HepG2 (cell line): ENCODE data around the gene ZFHX3. TPM values are rescaled to one million over a fixed set of nuclear protein-coding genes. Genes with fewer than 3 reads are reported as not detected.

Experiments used
- ARID3A ChIP-seq: IDR thresholded peaks from 2 replicates; pipeline ENCODE4 v1.6.1; 2012; ENCODE audit warnings: low read depth, low read length, improper control_type of control experiment
- ATM ChIP-seq: fragments of 450-650 bp; IDR thresholded peaks from 2 replicates; pipeline ENCODE4 v1.7.1; 2017; ENCODE audit warnings: mild to moderate bottlenecking, borderline replicate concordance
- BRD4 ChIP-seq: sonication (generic); formaldehyde crosslinking; IDR thresholded peaks from 2 replicates; pipeline ENCODE4 v1.4.0; 2020; ENCODE audit warnings: missing genetic modification reagents
- CBX5 ChIP-seq: sonication (generic); formaldehyde crosslinking; IDR thresholded peaks from 2 replicates; pipeline ENCODE4 v1.4.0; 2020; ENCODE audit warnings: missing genetic modification reagents, borderline replicate concordance
- IKZF5 ChIP-seq: IDR thresholded peaks from 2 replicates; pipeline ENCODE4 v1.6.1; 2018; ENCODE audit warnings: missing genetic modification reagents, mild to moderate bottlenecking, missing compliant biosample characterization
- MTA3 ChIP-seq: sonication (generic); formaldehyde crosslinking; IDR thresholded peaks from 2 replicates; pipeline ENCODE4 v1.4.0; 2020; ENCODE audit warnings: missing genetic modification reagents
- NFRKB ChIP-seq: fragments of 450-650 bp; IDR thresholded peaks from 2 replicates; pipeline ENCODE4 v1.6.1; 2017
- NR2C2 ChIP-seq: sonication (generic); formaldehyde crosslinking; IDR thresholded peaks from 2 replicates; pipeline ENCODE4 v1.4.0; 2020; ENCODE audit warnings: missing genetic modification reagents, mild to moderate bottlenecking, moderate library complexity, borderline replicate concordance
- PCBP2 ChIP-seq: fragments of 200-400 bp; formaldehyde crosslinking; optimal IDR thresholded peaks from 2 replicates; pipeline ENCODE3; 2018; ENCODE audit warnings: low read length, low read depth; ENCODE audit not compliant: poor library complexity, severe bottlenecking
- REL ChIP-seq: sonication (generic); formaldehyde crosslinking; conservative IDR thresholded peaks from 2 replicates; pipeline ENCODE4 v1.8.0; 2022; ENCODE audit warnings: mild to moderate bottlenecking, missing genetic modification reagents, moderate library complexity
- SMAD3 ChIP-seq: sonication (generic); formaldehyde crosslinking; IDR thresholded peaks from 2 replicates; pipeline ENCODE4 v1.4.0; 2020; ENCODE audit warnings: missing genetic modification reagents
- SMARCE1 ChIP-seq: fragments of 450-650 bp; IDR thresholded peaks from 2 replicates; pipeline ENCODE4 v1.6.1; 2017; ENCODE audit warnings: borderline replicate concordance
- SRSF4 ChIP-seq: fragments of 200-400 bp; formaldehyde crosslinking; IDR thresholded peaks from one replicate; pipeline ENCODE4 v1.6.1; 2018; ENCODE audit warnings: mild to moderate bottlenecking, low read depth, low read length, moderate library complexity; ENCODE audit not compliant: poor library complexity, severe bottlenecking
- TBL1XR1 ChIP-seq: fragments of 150-350 bp; IDR thresholded peaks from 2 replicates; pipeline ENCODE4 v1.6.1; 2014; ENCODE audit warnings: borderline replicate concordance, low read length; ENCODE audit not compliant: partially characterized antibody
- THYN1 ChIP-seq: sonication (generic); formaldehyde crosslinking; IDR thresholded peaks from 2 replicates; pipeline ENCODE4 v1.8.1; 2023; ENCODE audit warnings: low read depth, mild to moderate bottlenecking, moderate library complexity, missing genetic modification reagents, borderline replicate concordance
- ZBTB34 ChIP-seq: sonication (generic); formaldehyde crosslinking; IDR thresholded peaks from 2 replicates; pipeline ENCODE4 v1.8.0; 2022; ENCODE audit warnings: mild to moderate bottlenecking, missing genetic modification reagents
- ZMYM4 ChIP-seq: sonication (generic); formaldehyde crosslinking; IDR thresholded peaks from 2 replicates; pipeline ENCODE4 v1.8.1; 2023; ENCODE audit warnings: mild to moderate bottlenecking, missing genetic modification reagents
- ZNF232 ChIP-seq: sonication (generic); formaldehyde crosslinking; IDR thresholded peaks from 2 replicates; pipeline ENCODE4 v1.4.0; 2020; ENCODE audit warnings: missing genetic modification reagents, borderline replicate concordance
- ZNF30 ChIP-seq: sonication (generic); formaldehyde crosslinking; IDR thresholded peaks from 2 replicates; pipeline ENCODE4 v1.5.0; 2020; ENCODE audit warnings: mild to moderate bottlenecking, missing genetic modification reagents
- ZNF337 ChIP-seq: sonication (generic); formaldehyde crosslinking; IDR thresholded peaks from 2 replicates; pipeline ENCODE4 v1.5.1; 2020; ENCODE audit warnings: missing genetic modification reagents, low read depth, mild to moderate bottlenecking, borderline replicate concordance
- ZNF740 ChIP-seq: sonication (generic); formaldehyde crosslinking; IDR thresholded peaks from 2 replicates; pipeline ENCODE4 v1.4.0; 2020; ENCODE audit warnings: missing genetic modification reagents
- ZNF878 ChIP-seq: sonication (generic); formaldehyde crosslinking; IDR thresholded peaks from 2 replicates; pipeline ENCODE4 v1.8.1; 2023; ENCODE audit warnings: mild to moderate bottlenecking, missing genetic modification reagents, moderate library complexity
- ZSCAN12 ChIP-seq: sonication (generic); formaldehyde crosslinking; IDR thresholded peaks from 2 replicates; pipeline ENCODE4 v1.9.0; 2021; ENCODE audit warnings: mild to moderate bottlenecking, missing genetic modification reagents
- polyA plus RNA-seq, 8 experiments: library from polyadenylated mRNA; depleted of rRNA in 3 of 8; stranded (reverse) in 7 of 8; unstranded in 1 of 8; fragments of >200 nt; fragmentation: Illumina TruSeq in 4 of 8; extraction: Trizol in 4 of 8; gene quantifications; 2 replicates each; pipeline versions ENCODE4 v1.2.1 to v1.2.3, GENCODE V29; 2011 to 2016; ENCODE audit warnings: low read depth in 4 of 8, missing spikeins in 1 of 8, mixed read lengths in 1 of 8; ENCODE audit not compliant: insufficient read depth in 1 of 8
- total RNA-seq, 5 experiments: library from RNA; depleted of rRNA; stranded (reverse); fragments of >200 nt; fragmentation: Illumina TruSeq; extraction: Trizol; gene quantifications; 2 replicates each; pipeline ENCODE4 v1.2.3, GENCODE V29; 2016; ENCODE audit warnings: low read depth in 1 of 5
- TF ChIP-seq, protein P1 (sequence below): sonication (generic); formaldehyde crosslinking; IDR thresholded peaks from 2 replicates; pipeline ENCODE4 v1.4.0; 2020; ENCODE audit warnings: mild to moderate bottlenecking, missing genetic modification reagents

Gene ZFHX3
- total and polyA plus RNA-seq, 2 of the 13 experiments (the other 11 are each of a cell fraction or from before 2014, with no cell fraction given): 5.0 to 6.0 TPM

GRCh38 chr16:72927199-72928089 lies 120.5 kb downstream of the ZFHX3 start (continued):
- TF ChIP-seq ZMYM4 (CRISPR knock-in tag): peak; percentile 75
- TF ChIP-seq ATM: no peak
- peak; percentile 80; the same call in 1 of the 2 replicates for TF ChIP-seq ZNF740 (CRISPR knock-in tag)
- peak; percentile 90; the same call in 1 of the 2 replicates for TF ChIP-seq ZBTB34 (CRISPR knock-in tag)
- no peak for TF ChIP-seq SMARCE1
- TF ChIP-seq ARID3A: peak; percentile 91
- TF ChIP-seq ZNF337 (CRISPR knock-in tag): no peak
- TF ChIP-seq TBL1XR1: peak; percentile 79
- no peak for TF ChIP-seq THYN1 (CRISPR knock-in tag)
- peak; percentile 46; the same call in 1 of the 2 replicates for TF ChIP-seq IKZF5
- TF ChIP-seq CBX5: peak; percentile 80
- TF ChIP-seq ZNF878 (CRISPR knock-in tag): peak; percentile 51; the same call in 1 of the 2 replicates
- TF ChIP-seq PCBP2: peak; percentile 53
- no peak for TF ChIP-seq SRSF4
- TF ChIP-seq ZNF30: no peak
- no peak for TF ChIP-seq REL (CRISPR knock-in tag)
- TF ChIP-seq ZSCAN12: no peak
- 0 out of 2 replicates have a peak, but pooled peaks have one; percentile 40 for TF ChIP-seq BRD4 (CRISPR knock-in tag)
- TF ChIP-seq, protein P1, sequence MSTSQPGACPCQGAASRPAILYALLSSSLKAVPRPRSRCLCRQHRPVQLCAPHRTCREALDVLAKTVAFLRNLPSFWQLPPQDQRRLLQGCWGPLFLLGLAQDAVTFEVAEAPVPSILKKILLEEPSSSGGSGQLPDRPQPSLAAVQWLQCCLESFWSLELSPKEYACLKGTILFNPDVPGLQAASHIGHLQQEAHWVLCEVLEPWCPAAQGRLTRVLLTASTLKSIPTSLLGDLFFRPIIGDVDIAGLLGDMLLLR: 0 out of 2 replicates have a peak, but pooled peaks have one; percentile 22
- TF ChIP-seq ZNF232 (CRISPR knock-in tag): no peak
- TF ChIP-seq NR2C2 (CRISPR knock-in tag): peak; percentile 53; the same call in 1 of the 2 replicates
- no peak for TF ChIP-seq MTA3 (CRISPR knock-in tag)
- TF ChIP-seq SMAD3 (CRISPR knock-in tag): peak; percentile 92
- TF ChIP-seq NFRKB: no peak
